Thoracic aorta (tissue), 2 donors: ENCODE measurements around the gene PABPN1L. TPM values are rescaled to one million over a fixed set of nuclear protein-coding genes. Genes with fewer than 3 reads are reported as not detected.
"Not testable (repeated sequence)": the region's sequence is repeated elsewhere in the genome, so short reads cannot be mapped to it uniquely, and the experiment has no call there.

ENCODE experiments used
- ATAC-seq: fragments of 150-250 bp; one replicate; pipeline ENCODE4 v1.8.0; 2017; ENCODE audit warnings: low read depth; ENCODE audit not compliant: insufficient number of reproducible peaks, low FRiP score
- DNase-seq: peaks from one replicate; pipeline ENCODE4 v3.0.0-alpha.2; 2020; ENCODE audit warnings: low spot score
- H3K27ac ChIP-seq, 2 donors: fragments of 200-600 bp; sonication (generic); 1 replicate in 1 of 2; 2 replicates in 1 of 2; pipeline ENCODE4 v1.5.1; 2016; ENCODE audit warnings: mild to moderate bottlenecking in 2 of 2, moderate library complexity in 2 of 2
- H3K27me3 ChIP-seq: fragments of 200-600 bp; sonication (generic); replicated peaks from 2 replicates; pipeline ENCODE4 v1.6.0; 2016; ENCODE audit warnings: mild to moderate bottlenecking; ENCODE audit not compliant: insufficient read depth
- H3K36me3 ChIP-seq: fragments of 200-600 bp; sonication (generic); one replicate; pipeline ENCODE4 v1.5.1; 2016
- H3K4me1 ChIP-seq, 2 donors: fragments of 200-600 bp; sonication (generic); 1 replicate in 1 of 2; 2 replicates in 1 of 2; pipeline versions ENCODE4 v1.5.1 to v1.6.0; 2016; ENCODE audit warnings: low read depth in 2 of 2, mild to moderate bottlenecking in 1 of 2; ENCODE audit not compliant: control insufficient read depth in 1 of 2
- H3K4me3 ChIP-seq: fragments of 200-600 bp; sonication (generic); 2 replicates; pipeline ENCODE4 v1.5.1; 2016; ENCODE audit warnings: mild to moderate bottlenecking
- H3K9me3 ChIP-seq: fragments of 200-600 bp; sonication (generic); 2 replicates; pipeline ENCODE4 v1.5.1; 2016
- CTCF ChIP-seq: fragments of 200-600 bp; sonication (generic); IDR thresholded peaks from one replicate; pipeline ENCODE4 v1.5.1; 2019; ENCODE audit warnings: antibody characterized with exemption
- total RNA-seq, 2 donors: library from RNA; depleted of rRNA; stranded (reverse); fragments of >200 nt; gene quantifications; one replicate each; pipeline versions ENCODE4 v1.1.0 to v1.2.3, GENCODE V29; 2016

Gene PABPN1L
- total RNA-seq, 2 donors from 2014 or later = not detected

- ATAC-seq (no peak), DNase-seq (no peak)
- Histone ChIP-seq H3K4me1 (no peaks in the 10 kb centered on the region), H3K27me3 (no peaks in the 10 kb centered on the region), H3K27ac (no peak overlapping the region), H3K36me3 (no peaks in the 10 kb centered on the region), H3K9me3 (no peaks in the 10 kb centered on the region), H3K4me3 (no peak overlapping the region)
- no peak for TF ChIP-seq CTCF
These were observed 28.3 kb upstream of the PABPN1L start for GRCh38 chr16:88894681-88895300.

- not testable (repeated sequence) for H3K9me3 ChIP-seq, ATAC-seq, H3K4me3 ChIP-seq, H3K27me3 ChIP-seq, H3K36me3 ChIP-seq, H3K27ac ChIP-seq, H3K4me1 ChIP-seq, DNase-seq
These were observed 27.8 kb upstream of the PABPN1L start for GRCh38 chr16:88894266-88894665.

GRCh38 chr16:88893127-88893968 lies 26.9 kb upstream of the PABPN1L start:
- DNase-seq = no peak
- Histone ChIP-seq H3K27ac (no peak overlapping the region), H3K9me3 (no peaks in the 10 kb centered on the region), H3K4me3 (no peak overlapping the region), H3K36me3 (no peaks in the 10 kb centered on the region), H3K27me3 (no peaks in the 10 kb centered on the region), H3K4me1 (no peaks in the 10 kb centered on the region)
- ATAC-seq = no peak
- TF ChIP-seq CTCF = no peak

GRCh38 chr16:88892065-88892464 lies 25.6 kb upstream of the PABPN1L start:
- H3K4me3 ChIP-seq = no peak overlapping the region
- no peak overlapping the region for H3K27ac ChIP-seq
- no peaks in the 10 kb centered on the region for H3K9me3 ChIP-seq
- TF ChIP-seq CTCF = no peak
- no peaks in the 10 kb centered on the region for H3K27me3 ChIP-seq
- H3K4me1 ChIP-seq = no peaks in the 10 kb centered on the region
- DNase-seq (no peak), ATAC-seq (no peak)
- H3K36me3 ChIP-seq = no peaks in the 10 kb centered on the region

- no peak overlapping the region for H3K4me3 ChIP-seq
- DNase-seq = no peak
- no peaks in the 10 kb centered on the region for H3K4me1 ChIP-seq
- H3K27ac ChIP-seq = no peak overlapping the region
- no peaks in the 10 kb centered on the region for H3K27me3 ChIP-seq
- H3K9me3 ChIP-seq = no peaks in the 10 kb centered on the region
- no peaks in the 10 kb centered on the region for H3K36me3 ChIP-seq
- ATAC-seq = no peak
- no peak for TF ChIP-seq CTCF
These were observed 24.6 kb upstream of the PABPN1L start for GRCh38 chr16:88891083-88891482.

GRCh38 chr16:88889702-88890352 lies 23.4 kb upstream of the PABPN1L start:
- H3K36me3 ChIP-seq, DNase-seq, H3K4me1 ChIP-seq, H3K9me3 ChIP-seq, ATAC-seq, H3K4me3 ChIP-seq, H3K27ac ChIP-seq, H3K27me3 ChIP-seq: not testable (repeated sequence)
